Subcutaneous adipose tissue (tissue), 4 donors: Measurements from ENCODE around the gene SLC40A1. TPM values are rescaled to one million over a fixed set of nuclear protein-coding genes. Genes with fewer than 3 reads are reported as not detected.

Source experiments
- CTCF ChIP-seq: fragments of 450-650 bp; IDR thresholded peaks from one replicate; pipeline ENCODE4 v1.5.1; 2016; ENCODE audit warnings: low read depth, mild to moderate bottlenecking, control low read depth, antibody characterized with exemption, moderate library complexity
- total RNA-seq, 4 donors: library from RNA; depleted of rRNA; stranded (reverse); fragments of >200 nt; gene quantifications; one replicate each; pipeline ENCODE4 v1.1.0, GENCODE V29; 2016

The SLC40A1 gene
- total RNA-seq, 4 donors from 2014 or later = 54.6 to 78.4 (median 58.2) TPM

GRCh38 chr2:189583227-189584198 lies 2.9 kb upstream of the SLC40A1 start:
- TF ChIP-seq CTCF = no peak

- TF ChIP-seq CTCF = no peak
Observed at GRCh38 chr2:189582809-189583192, 2.2 kb upstream of the SLC40A1 start.

GRCh38 chr2:189582140-189582808 lies 1.7 kb upstream of the SLC40A1 start:
- no peak for TF ChIP-seq CTCF

- TF ChIP-seq CTCF = no peak
Observed at GRCh38 chr2:189581354-189582139, 961 bp upstream of the SLC40A1 start.

- TF ChIP-seq CTCF = no peak
Observed at GRCh38 chr2:189580241-189580651, 340 bp downstream of the SLC40A1 start.

- TF ChIP-seq CTCF = no peak
Observed at GRCh38 chr2:189579585-189580186, 900 bp downstream of the SLC40A1 start.
